Activated naive CD4-positive, alpha-beta T cell (primary cell): ENCODE results near the gene PSTK.

Source experiments
- DNase-seq, 4 experiments: peaks; one replicate each; lab custom pipeline; 2025; lab: John Stamatoyannopoulos, UW

PSTK gene, protein sequence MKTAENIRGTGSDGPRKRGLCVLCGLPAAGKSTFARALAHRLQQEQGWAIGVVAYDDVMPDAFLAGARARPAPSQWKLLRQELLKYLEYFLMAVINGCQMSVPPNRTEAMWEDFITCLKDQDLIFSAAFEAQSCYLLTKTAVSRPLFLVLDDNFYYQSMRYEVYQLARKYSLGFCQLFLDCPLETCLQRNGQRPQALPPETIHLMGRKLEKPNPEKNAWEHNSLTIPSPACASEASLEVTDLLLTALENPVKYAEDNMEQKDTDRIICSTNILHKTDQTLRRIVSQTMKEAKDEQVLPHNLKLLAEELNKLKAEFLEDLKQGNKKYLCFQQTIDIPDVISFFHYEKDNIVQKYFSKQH

GRCh38 chr10:122980209-122981065 lies at the start of gene PSTK:
PSTK (plus strand) TSS chr10:122980401; CDS start chr10:122980480, 79 bp downstream.
- peak; percentile 69 to 89 (median 76) for DNase-seq

DNA sequence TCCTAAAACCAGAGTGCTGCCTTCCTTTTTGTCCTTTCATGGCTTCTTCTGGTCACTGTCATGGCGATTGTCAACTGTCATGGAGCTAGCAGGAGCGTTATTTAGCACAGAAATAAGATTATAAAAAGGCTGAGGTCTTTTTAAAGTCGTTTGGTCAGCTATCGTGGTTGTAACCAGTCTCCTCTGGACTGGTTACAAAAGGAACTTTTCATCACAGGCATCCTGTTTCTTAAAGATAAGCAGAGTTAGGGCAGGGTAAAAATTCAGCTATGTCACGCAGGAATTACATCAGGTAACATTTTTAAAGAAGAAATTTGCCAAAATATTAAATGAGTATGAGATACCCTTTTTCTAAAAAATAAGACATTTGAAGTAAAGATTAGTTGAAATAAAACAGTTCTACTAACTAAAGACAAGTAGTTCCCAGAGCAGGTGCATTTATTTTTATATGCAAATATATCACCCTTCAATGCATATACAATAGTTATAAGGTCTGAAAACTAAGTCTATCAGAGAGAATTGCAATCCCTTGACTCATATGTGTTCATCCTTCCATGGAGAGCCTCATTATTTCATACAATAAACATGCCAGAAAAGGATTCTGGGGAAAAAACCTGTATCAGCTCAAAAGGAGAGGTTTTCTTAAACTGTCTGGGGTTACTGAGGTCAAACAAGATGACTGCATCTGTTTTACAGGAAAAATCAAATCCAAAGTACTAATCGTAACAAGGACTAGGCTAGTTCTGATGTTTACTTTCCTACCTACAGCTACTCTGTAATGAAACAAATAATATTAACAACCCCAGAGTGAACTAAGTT lies 48.9 kb upstream of the PSTK start:
- no peak for DNase-seq

DNA sequence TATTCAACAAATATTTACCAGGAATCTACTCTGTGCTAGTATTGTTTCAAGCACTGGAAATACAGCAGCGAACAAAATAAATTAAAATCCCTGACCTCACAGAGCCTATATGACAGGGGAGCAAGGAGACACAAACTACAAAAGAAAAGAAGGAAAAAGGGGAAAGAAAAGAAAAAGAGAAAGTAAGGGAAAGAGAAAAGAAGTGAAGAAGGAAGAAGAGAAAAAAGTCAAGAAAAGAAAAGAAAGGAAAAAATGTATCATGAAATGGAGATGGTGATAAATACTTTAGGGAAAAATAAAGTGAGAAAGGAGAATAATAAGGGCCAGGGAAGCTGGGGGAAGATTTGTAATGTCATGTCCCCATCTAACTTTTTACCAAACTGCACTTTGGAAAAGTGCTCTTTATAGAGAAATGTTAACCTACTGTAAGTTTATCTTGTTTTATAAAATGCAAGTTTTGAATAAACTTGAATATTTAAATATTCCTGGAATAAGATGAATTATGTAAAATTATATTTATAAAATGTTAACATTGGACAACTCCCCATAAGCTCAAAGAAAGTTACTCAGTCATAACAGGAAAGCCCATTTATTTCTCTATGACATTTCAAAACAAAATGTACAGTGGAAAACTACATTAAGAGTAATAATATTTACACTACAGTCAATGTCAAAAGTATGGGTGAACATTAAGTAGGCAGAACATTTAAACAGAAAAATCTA lies 40.9 kb upstream of the PSTK start:
- no peak for DNase-seq

DNA sequence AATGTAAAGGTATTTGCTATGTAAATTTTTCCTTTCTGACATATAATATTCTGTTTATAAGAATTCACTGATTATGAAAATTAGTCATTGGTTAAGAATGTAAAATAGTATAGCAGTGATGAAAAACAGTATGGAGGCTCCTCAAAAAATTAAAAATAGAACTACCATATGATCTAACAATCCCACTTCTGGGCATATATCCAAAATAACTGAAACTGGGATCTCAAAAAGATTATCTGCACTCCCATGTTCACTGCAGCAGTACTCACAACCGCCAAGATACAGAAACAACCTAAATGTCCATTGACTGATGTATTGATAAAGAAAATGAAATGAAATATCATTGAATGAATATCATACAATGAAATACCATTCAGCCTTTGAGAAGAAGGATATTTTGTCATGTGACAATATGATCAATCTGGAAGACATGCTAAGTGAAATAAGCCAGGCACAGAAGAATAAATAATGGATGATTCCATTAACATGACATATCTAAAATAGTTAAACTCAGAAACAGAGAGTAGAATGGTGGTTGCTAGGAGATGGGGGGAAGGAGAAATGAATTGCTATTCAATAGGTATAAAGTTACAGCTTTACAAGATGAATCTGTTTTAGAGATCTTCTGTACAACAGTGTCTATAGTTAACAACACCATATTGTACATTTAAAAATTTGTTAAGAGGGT lies 40.2 kb upstream of the PSTK start:
- no peak for DNase-seq

DNA sequence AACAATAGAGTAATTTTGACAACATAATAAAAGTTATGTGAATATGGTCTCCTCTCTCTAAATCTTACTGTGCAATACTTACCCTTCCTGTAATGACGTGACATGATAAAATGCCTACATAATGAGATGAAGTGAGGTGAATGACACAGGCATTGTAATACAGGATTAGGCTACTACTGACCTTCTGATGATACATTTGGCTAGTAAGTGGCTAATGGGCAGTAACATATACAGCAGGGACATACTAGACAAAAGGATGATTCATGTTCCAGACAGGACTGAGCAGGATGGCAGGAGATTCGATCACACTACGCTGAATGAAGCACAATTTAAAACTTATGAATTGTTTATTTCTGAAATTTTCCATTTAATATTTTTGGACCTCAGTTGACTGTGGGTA lies 30.9 kb upstream of the PSTK start:
- no peak for DNase-seq

DNA sequence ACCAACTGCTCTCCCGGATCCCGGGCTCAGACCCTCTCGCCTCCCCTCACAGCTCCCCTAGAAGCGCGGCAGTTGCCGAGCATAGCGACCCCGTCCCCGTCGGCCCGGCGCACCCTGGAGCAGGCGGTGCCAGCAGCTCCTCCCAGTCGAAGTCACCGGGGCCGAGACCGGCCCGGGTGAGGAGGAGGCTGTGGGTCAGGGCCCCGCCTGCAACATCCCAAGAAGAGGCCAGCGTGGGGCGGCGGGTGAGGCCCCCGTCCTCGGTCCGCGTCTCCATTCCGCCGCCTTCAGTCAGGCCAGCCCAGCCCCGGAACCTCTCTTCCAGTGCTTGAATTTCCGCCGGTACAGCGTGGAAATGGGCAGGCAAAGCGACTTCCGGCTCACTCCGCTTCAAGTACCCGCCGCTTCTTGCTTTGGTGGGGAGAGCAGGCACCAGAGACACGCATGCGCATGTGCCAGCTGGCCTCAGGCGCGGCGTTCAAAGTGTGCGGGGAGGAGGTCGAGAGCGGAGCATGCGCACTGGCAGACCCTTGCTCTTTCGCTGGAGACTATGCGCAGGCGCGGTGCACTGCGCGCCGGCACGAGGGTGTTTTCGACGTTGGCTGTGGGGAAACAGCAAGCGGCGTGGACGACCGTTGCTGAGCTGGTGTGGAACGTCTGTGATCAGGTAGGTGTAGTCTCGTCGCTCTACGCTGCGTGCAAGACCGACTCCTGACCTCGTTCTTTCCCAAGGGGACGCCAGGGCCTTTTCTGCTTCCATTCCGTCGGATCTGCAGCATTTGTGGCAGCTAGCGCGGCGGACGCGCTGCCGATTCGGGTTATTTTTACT lies 26.1 kb upstream of the PSTK start, which contains the start of gene C10orf88:
Gene C10orf88 (minus strand): TSS at position 326 of the 829 bp plus-strand sequence. CDS start 49 bp downstream, at position 277.
- DNase-seq = peak; percentile 90 to 94 (median 94)

GRCh38 chr10:122954731-122955050 lies 25.5 kb upstream of the PSTK start:
- DNase-seq = no peak

GRCh38 chr10:122955892-122956291 lies 24.3 kb upstream of the PSTK start:
- DNase-seq = no peak

GRCh38 chr10:122957474-122957873 lies 22.7 kb upstream of the PSTK start:
- DNase-seq = no peak

DNA sequence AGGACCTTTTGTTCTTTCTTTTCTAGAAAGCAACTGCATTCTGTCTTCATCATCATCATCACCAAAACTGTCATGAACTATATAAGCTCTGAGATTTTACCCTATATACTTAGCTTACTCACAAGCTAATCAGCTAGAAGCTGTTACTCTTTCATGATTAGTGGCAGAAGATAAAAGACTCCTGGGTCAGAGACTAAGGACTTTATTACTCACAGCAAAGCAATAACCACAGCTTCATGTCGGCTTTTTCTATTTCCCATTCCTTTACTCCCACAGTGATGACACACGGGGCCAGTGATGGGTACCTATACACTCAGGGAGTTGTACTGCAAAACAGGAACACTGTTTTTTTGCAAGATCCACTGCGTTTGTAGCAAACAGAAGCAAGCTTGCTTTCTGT lies 17.8 kb upstream of the PSTK start:
- DNase-seq = no peak

DNA sequence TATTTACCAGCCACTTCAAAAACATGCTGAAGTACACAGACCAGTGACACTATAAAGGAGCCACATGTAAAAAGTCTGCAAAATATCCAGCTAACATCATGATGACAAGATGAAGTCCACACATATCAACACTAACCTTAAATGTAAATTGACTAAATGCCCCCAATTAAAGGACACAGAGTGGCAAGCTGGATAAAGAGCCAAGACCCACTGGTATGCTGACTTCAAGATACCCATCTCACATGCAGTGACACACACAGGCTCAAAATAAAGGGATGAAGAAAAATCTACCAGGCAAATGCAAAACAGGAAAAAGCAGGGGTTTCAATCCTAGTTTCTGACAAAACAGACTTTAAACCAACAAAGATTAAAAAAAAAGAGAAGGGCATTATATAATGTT lies 13.3 kb upstream of the PSTK start:
- no peak for DNase-seq

DNA sequence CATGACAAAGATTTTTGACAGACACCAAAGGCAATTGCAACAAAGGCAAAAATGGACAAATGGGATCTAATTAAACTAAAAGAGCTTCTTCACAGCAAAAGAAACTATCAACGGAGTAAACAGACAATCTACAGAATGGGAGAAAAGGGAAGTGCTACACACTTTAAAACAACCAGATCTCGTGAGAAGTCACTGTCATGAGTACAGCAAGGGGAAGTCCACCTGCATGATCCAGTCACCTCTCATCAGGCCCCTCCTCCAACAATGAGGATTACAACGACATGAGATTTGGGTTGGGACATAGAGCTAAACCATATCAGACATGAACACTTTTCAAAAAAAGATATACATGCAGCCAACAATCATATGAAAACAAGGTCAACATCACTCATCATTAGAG lies 11.5 kb upstream of the PSTK start:
- no peak for DNase-seq

DNA sequence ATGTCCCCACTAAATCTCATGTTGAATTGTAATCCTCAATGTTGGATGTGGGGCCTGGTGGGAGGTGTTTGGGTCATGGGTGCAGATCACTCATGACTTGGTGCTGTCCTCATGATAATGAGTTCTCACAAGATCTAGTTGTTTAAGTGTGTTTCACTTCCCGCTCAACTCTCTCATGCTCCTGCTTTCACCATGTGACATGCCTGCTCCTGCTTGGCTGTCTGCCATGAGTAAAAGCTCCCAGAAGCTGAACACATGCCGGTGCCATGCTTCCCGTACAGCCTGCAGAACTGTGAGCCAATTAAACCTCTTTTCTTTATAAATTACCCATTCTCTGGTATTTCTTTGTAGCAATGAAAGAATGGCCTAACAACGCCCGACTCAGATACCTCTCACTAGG lies 6.2 kb upstream of the PSTK start:
- no peak for DNase-seq

DNA sequence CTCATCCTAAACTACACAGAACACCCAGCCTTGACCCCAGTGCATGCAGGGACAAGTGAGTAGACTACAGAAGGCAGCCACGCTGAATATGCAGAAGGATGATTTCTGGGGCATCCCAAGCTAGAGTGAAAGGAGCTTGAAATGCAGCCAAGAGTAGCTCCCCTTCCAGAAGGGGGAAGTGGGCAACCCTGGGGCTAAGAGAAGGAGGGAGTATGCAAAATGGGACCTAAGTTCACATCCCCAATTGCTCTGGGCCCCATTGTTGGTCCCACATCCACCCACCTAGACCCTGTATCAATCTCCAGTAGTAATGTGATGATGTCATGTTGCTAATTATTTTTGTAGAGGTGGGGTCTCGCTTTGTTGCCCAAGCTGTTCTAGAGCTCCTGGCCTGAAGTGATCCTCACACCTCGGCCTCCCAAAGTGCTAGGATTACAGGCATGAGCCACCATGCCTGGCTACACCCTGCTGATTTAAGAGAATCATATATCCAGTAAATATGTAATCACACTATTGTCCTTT lies 5.6 kb upstream of the PSTK start:
- no peak for DNase-seq

DNA sequence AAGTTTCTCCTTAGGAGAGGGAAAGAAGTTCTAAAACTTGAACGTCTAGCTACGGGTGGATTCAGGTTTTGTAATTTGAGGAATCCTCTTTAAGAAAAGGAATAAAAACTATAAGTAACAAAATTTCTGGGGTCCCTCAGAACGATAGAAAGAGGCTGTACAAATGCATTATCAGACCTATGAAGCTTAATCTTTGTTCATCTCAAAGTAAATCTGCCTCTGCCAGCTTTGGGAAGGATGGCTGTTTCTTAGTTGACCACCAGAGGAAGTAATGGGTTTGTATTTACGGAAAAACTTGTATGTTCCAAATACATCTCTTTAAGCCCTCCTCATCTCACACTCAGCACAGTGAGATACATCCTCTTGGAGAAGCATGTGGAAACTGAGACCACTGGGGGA lies 864 bp downstream of the PSTK start:
- no peak for DNase-seq

DNA sequence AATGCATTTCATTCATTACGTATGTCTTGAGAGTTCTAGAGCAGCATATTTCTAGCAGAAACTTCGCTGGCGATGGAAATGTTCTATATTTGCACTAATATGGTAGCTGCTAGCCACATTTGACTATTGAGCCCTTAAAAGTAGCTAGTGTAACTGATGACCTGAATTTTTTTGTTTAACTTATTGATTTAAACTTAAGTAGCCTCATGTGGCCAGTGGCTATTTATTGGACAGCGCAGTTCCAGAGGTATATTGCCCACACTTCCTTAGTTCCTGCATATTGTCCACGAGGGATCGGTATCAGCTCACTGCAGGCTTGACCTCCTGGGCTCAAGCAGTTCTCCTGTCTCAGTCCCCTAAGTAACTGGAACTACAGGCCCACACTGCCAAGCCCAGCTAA lies 3.7 kb downstream of the PSTK start:
- no peak for DNase-seq

DNA sequence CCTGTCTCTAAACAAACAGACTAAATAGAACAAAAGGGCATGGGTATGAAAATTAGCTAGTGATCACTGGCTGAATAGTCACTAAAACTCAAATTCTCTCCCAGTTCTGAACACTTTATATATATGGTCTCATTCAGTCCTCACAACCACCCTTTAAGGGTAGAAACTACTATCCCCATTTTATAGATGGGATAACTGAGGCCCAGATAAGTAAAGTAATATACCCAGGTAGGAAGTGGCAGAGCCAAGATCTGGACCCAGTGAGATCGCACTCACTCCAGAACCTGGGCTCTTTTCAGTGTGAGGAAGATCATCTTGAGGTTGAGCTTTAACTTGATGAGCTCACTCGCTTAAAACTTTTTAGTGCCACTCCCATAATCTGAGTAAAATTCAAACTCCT lies 4.5 kb downstream of the PSTK start:
- DNase-seq = no peak

DNA sequence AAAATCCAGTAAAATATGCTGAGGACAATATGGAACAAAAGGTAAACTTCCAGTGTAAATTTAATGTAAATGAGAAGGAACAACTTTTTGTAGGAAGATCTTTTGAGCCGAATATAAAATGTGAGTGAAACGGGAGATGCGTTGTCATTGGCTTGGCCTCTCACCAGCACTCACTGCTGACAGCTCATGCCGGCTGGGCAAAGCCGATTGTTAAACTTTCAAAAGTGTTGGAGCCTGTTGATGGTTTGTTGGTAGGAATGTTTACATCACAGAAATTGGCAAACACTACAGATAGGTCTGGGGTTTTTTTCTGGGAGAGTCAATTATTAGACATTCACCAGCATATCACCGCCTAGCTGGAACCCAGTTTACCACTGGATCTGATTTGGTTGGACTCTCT lies 6.1 kb downstream of the PSTK start:
- DNase-seq = no peak

DNA sequence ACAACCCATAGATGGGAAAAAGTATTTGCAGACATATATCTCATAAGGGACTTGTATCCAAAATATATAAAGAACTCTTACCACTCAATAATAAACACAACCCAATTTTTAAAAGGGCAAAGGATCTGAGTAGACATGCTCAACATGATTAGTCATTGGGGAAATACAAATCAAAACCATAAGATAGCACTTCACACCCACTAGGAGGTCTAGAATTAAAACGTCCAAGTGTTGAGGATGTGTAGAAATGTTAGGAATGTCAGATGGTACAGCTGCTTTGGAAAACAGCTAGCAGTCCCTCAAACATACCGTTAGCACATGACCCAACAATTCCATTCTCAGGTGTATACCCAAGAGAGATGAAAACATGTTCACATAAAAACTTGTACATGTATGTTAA lies 8.3 kb downstream of the PSTK start:
- no peak for DNase-seq

GRCh38 chr10:122990278-122990677 lies 10.1 kb downstream of the PSTK start:
- DNase-seq = no peak
